Cerebellar nuclear complex (tissue), 1 donor: ENCODE data around the gene CCDC102B.

Source experiments
- DNase-seq, 2 experiments: peaks; one replicate each; lab custom pipeline; 2025; lab: John Stamatoyannopoulos, UW

Gene CCDC102B

DNA sequence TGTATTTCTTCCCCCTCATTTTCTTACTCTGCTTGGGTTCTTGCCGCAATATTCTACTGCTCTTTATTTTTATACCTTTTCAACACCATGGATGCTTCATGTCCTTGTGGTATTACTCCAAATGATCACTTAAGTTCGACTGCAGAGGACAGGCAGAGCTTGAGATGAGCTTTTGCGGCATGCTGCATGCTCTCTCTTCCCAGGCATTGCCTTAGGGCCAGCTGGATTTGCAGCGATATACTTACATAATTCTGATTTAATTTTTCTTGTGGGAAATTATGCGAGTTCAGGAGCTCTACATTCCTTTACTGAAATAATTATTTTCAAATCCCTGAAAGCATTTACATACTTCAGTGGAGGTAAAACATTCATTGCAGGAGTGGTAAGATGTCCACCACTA, 288.1 kb downstream of the CCDC102B start:
- DNase-seq, result no peak

DNA sequence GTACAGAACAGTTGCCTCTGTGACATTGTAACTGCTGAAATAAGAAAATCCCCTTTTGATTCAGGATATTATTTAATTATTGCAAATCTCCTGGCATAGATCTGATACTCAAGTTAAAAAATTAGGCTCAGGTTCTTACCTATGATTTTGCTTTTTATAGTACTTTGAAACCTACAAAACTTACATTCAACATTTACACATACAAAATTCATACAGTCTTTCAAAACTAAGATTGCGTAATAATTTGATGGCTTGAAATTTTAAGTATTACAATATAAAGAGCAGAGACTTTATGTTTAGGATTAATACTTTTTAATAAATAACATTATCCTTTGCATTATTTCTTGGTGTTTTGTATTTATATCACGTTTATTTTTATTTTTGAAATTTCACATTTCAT, 291.1 kb downstream of the CCDC102B start:
- DNase-seq, result no peak

DNA sequence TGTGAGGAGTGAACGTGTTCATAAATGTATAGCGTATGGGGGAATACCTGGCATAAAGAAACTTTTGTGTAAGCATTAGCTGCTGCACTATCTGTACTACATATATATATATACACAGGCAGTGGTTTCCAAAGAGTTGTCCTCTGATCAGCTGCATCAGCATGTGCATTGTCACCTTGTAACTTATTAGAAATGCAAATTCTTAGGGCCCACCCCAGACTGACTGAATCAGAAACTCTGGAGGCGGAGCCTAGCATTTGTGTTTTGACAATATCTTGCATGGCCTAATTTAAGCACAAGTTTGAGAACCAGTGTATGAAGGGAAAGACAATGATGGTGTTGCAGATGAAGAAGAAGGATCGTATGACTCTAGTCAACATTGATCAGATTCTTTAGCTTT, 299.5 kb downstream of the CCDC102B start:
- no peak for DNase-seq

DNA sequence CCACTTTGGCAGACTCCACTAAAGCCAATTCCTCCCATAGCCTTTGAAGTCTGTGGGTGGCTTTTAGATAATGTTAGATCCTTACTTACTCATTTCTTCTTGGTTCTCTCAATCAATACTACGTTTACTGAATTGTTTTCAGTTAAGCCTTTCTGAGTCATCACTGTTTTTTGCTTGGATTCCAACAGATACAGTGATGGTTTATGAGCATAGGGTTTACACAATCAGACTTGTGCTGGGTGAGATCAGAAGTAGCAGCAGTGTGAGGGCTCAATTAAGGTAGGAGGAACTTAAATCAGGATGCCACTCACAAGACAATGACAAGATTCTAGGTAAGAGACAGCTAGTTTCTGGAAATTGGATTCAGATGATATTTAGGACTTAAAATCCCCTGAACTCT, 305.1 kb downstream of the CCDC102B start:
- DNase-seq, result no peak
